HepG2 (cell line): Measurements from ENCODE around the gene DNM1. TPM values are rescaled to one million over a fixed set of nuclear protein-coding genes. Genes with fewer than 3 reads are reported as not detected.

Experiments used
- ATAC-seq: fragments of 200-7000 bp; cut with Tn5 transposase; 3 replicates; pipeline ENCODE4 v1.9.1; 2020; ENCODE audit warnings: mild to moderate bottlenecking, moderate library complexity
- BruUV-seq: library from RNA; stranded (reverse); fragments of 400-500 nt; replicated peaks from 2 replicates; lab custom pipeline; 2021; lab: Mats Ljungman, UMichigan
- CTCF ChIA-PET: fragments of 300-600 bp; formaldehyde crosslinking; extraction: SDS; loops from one replicate; lab custom pipeline; 2021; ENCODE audit warnings: low total read pairs, inconsistent platforms, low intra/inter-chr PET ratio; lab: Yijun Ruan, JAX
- POLR2A ChIA-PET: fragments of 350-600 bp; sonication (Branson Sonifier 250); formaldehyde crosslinking; loops from one replicate; lab custom pipeline; 2020; ENCODE audit warnings: antibody characterized with exemption, inconsistent platforms; lab: Yijun Ruan, JAX
- DNase-seq: peaks from one replicate; pipeline ENCODE4 v3.0.0-alpha.2; 2015; ENCODE audit warnings: low spot score
- FAIRE-seq: peaks from 3 replicates; lab custom pipeline; 2011; peaks lifted over from hg19 to GRCh38; lab: Jason Lieb, UNC
- H2AFZ ChIP-seq: one replicate; pipeline ENCODE4 v1.6.1; 2011; ENCODE audit warnings: low read length, inconsistent platforms
- H3K27ac ChIP-seq: fragments of 300-600 bp; 3 replicates; pipeline ENCODE4 v1.8.0; 2011; ENCODE audit warnings: mixed run types, mild to moderate bottlenecking, mixed read lengths, low read length, inconsistent platforms; ENCODE audit not compliant: insufficient read depth; ENCODE audit errors: extremely low read length
- H3K27me3 ChIP-seq, 2 experiments: fragments of 200-600 bp in 1 of 2; 2 replicates in 1 of 2; 3 replicates in 1 of 2; pipeline versions ENCODE4 v1.6.0 to v1.8.0; 2011; ENCODE audit warnings: low read length in 2 of 2, mild to moderate bottlenecking in 2 of 2, moderate library complexity in 2 of 2, inconsistent platforms in 1 of 2; ENCODE audit not compliant: insufficient read depth in 2 of 2, control insufficient read depth in 1 of 2
- H3K36me3 ChIP-seq, 2 experiments: fragments of 200-600 bp in 1 of 2; replicated peaks in 1 of 2; 2 replicates in 1 of 2; 3 replicates in 1 of 2; pipeline versions ENCODE4 v1.5.1 to v1.8.0; 2011; ENCODE audit warnings: low read length in 2 of 2, inconsistent platforms in 1 of 2; ENCODE audit not compliant: insufficient read depth in 2 of 2, control insufficient read depth in 1 of 2
- H3K4me1 ChIP-seq: 2 replicates; pipeline ENCODE4 v1.5.1; 2012; ENCODE audit warnings: low read length, inconsistent platforms; ENCODE audit not compliant: insufficient read depth
- H3K4me2 ChIP-seq: 2 replicates; pipeline ENCODE4 v1.6.0; 2011; ENCODE audit warnings: low read depth, low read length, inconsistent platforms
- H3K4me3 ChIP-seq, 3 experiments: fragments of 200-600 bp in 1 of 3; sonication (generic), shearing (Covaris generic) in 1 of 3; replicated peaks in 1 of 3; 2 replicates each; pipeline ENCODE4 v1.5.1; 2011 to 2016; ENCODE audit warnings: low read length in 3 of 3, inconsistent platforms in 2 of 3, low read depth in 2 of 3, mild to moderate bottlenecking in 2 of 3, control low read depth in 1 of 3, mixed read lengths in 1 of 3; ENCODE audit not compliant: insufficient read depth in 1 of 3
- H3K79me2 ChIP-seq: one replicate; pipeline ENCODE4 v1.6.1; 2011; ENCODE audit warnings: low read length, inconsistent platforms; ENCODE audit not compliant: insufficient read depth
- H3K9ac ChIP-seq: 2 replicates; pipeline ENCODE4 v1.6.0; 2011; ENCODE audit warnings: mild to moderate bottlenecking, low read depth, low read length, inconsistent platforms; ENCODE audit not compliant: insufficient read depth
- H3K9me3 ChIP-seq: 2 replicates; pipeline ENCODE4 v1.5.1; 2012; ENCODE audit warnings: mild to moderate bottlenecking, low read length
- H4K20me1 ChIP-seq: 2 replicates; pipeline ENCODE4 v1.6.0; 2011; ENCODE audit warnings: inconsistent platforms, mild to moderate bottlenecking, low read length, moderate library complexity; ENCODE audit not compliant: insufficient read depth
- ARNT ChIP-seq: fragments of 450-650 bp; IDR thresholded peaks from 2 replicates; pipeline ENCODE4 v1.6.1; 2017
- CHCHD3 ChIP-seq: sonication (generic); formaldehyde crosslinking; IDR thresholded peaks from 2 replicates; pipeline ENCODE4 v1.8.0; 2022; ENCODE audit warnings: mild to moderate bottlenecking, missing genetic modification reagents, moderate library complexity
- FIP1L1 ChIP-seq: fragments of 200-400 bp; formaldehyde crosslinking; IDR thresholded peaks from 2 replicates; pipeline ENCODE4 v1.6.1; 2018; ENCODE audit warnings: low read depth, mild to moderate bottlenecking, low read length, moderate library complexity, borderline replicate concordance; ENCODE audit not compliant: insufficient read depth
- GATA4 ChIP-seq: sonication (generic); IDR thresholded peaks from 2 replicates; pipeline ENCODE4 v1.6.1; 2016; ENCODE audit warnings: antibody characterized with exemption, low read depth, borderline replicate concordance
- GATAD1 ChIP-seq: IDR thresholded peaks from 2 replicates; pipeline ENCODE4 v1.6.1; 2016; ENCODE audit warnings: missing genetic modification reagents, missing compliant biosample characterization
- SCMH1 ChIP-seq: sonication (generic); formaldehyde crosslinking; IDR thresholded peaks from 2 replicates; pipeline ENCODE4 v1.9.0; 2021; ENCODE audit warnings: missing genetic modification reagents, mild to moderate bottlenecking, borderline replicate concordance
- ZNF7 ChIP-seq: IDR thresholded peaks from 2 replicates; pipeline ENCODE4 v1.6.1; 2016; ENCODE audit warnings: missing biosample characterization, missing genetic modification reagents
- ZNF841 ChIP-seq: sonication (generic); formaldehyde crosslinking; IDR thresholded peaks from 2 replicates; pipeline ENCODE4 v1.8.1; 2023; ENCODE audit warnings: missing genetic modification reagents, borderline replicate concordance
- WGBS: methylation state at CpG from one replicate; pipeline ENCODE4 v1.1.6; 2017; ENCODE audit warnings: low lambda C conversion rate; 5-methylcytosine and 5-hydroxymethylcytosine counted together
- in situ Hi-C: cut with HindIII; loops from 2 replicates; pipeline ENCODE4 v1.10.0; 2017; ENCODE audit warnings: low pct_unique_long_range_greater_than_20kb; ENCODE audit not compliant: extremely low pct_ligation_motif_present
- intact Hi-C: fragments of 100-400 bp; cut with micrococcal nuclease; formaldehyde crosslinking; loops from one replicate; pipeline ENCODE4 v1.10.0; 2022; ENCODE audit not compliant: unreplicated experiment
- polyA plus RNA-seq, 8 experiments: library from polyadenylated mRNA; depleted of rRNA in 3 of 8; stranded (reverse) in 7 of 8; unstranded in 1 of 8; fragments of >200 nt; fragmentation: Illumina TruSeq in 4 of 8; extraction: Trizol in 4 of 8; gene quantifications; 2 replicates each; pipeline versions ENCODE4 v1.2.1 to v1.2.3, GENCODE V29; 2011 to 2016; ENCODE audit warnings: low read depth in 4 of 8, missing spikeins in 1 of 8, mixed read lengths in 1 of 8; ENCODE audit not compliant: insufficient read depth in 1 of 8
- total RNA-seq, 5 experiments: library from RNA; depleted of rRNA; stranded (reverse); fragments of >200 nt; fragmentation: Illumina TruSeq; extraction: Trizol; gene quantifications; 2 replicates each; pipeline ENCODE4 v1.2.3, GENCODE V29; 2016; ENCODE audit warnings: low read depth in 1 of 5
- TF ChIP-seq, protein P1 (sequence below): sonication (generic); formaldehyde crosslinking; conservative IDR thresholded peaks from 2 replicates; pipeline ENCODE4 v1.4.0; 2020; ENCODE audit warnings: mild to moderate bottlenecking, missing genetic modification reagents, moderate library complexity

The DNM1 gene
- total and polyA plus RNA-seq, 2 of the 13 experiments (the other 11 are each of a cell fraction or from before 2014, with no cell fraction given): 0.13 to 0.58 TPM

- TF ChIP-seq ZNF841 (CRISPR knock-in tag): no peak
These were observed 5.2 kb downstream of the DNM1 start (continued) for GRCh38 chr9:128208386-128208785.

DNA sequence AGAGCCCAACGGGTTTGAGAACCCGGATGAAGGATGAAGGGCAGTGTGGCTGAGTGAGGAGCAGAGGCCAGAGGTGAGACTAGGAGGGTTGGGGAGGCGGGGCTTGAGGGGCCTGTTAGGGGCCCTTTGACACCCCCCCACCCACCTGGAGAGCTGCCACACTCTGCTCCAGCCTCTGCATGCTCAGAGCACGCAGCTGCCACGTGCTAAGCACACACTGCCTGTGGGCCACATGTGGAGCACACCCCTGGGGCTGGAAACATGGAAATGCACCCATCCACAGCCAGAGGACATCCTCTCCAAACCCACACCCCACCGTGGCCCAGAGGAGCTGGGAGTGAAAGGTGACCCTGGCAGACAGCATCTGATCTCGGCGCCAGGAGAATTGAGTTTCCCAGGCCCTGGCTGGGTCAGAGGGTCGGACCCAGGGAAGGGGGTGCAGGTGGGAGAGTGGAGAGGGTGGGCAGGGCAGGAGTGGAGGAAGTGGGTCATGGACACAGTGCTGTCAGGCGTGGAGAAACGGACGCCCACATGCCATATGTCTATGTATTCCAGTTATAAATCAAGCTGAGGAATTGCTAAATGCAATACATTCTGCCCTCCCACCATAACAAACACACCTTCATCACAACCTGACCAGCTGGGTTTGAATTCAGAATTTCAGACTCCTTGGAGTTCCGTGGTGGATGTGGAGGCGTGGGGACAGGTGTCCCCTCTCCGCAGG lies 5.9 kb downstream of the DNM1 start:
- no peak overlapping the region for H3K27ac ChIP-seq
- in situ Hi-C loops: no loop called here

More for the DNA sequence above, 5.9 kb downstream of the DNM1 start:
- POLR2A ChIA-PET: no interaction called here
- Histone ChIP-seq H3K36me3 (no peaks in the 10 kb centered on the region), H2AFZ (no peak overlapping the region), H3K27me3 (peaks cover 7 to 28% of the 10 kb centered on the region in 2 experiments; a peak in 4 of 5 replicates), H3K4me2 (no peak overlapping the region), H3K9ac (no peak overlapping the region), H3K9me3 (no peaks in the 10 kb centered on the region), H4K20me1 (no peaks in the 10 kb centered on the region), H3K4me3 (no peak overlapping the region), H3K79me2 (no peaks in the 10 kb centered on the region), H3K4me1 (peaks cover 51% of the 10 kb centered on the region)
- CTCF ChIA-PET: no interaction called here
- 38% methylated on average over 11 of the region's 15 CpGs for WGBS
- FAIRE-seq (no peak), DNase-seq (no peak), ATAC-seq (no peak)
- TF ChIP-seq, protein P1, sequence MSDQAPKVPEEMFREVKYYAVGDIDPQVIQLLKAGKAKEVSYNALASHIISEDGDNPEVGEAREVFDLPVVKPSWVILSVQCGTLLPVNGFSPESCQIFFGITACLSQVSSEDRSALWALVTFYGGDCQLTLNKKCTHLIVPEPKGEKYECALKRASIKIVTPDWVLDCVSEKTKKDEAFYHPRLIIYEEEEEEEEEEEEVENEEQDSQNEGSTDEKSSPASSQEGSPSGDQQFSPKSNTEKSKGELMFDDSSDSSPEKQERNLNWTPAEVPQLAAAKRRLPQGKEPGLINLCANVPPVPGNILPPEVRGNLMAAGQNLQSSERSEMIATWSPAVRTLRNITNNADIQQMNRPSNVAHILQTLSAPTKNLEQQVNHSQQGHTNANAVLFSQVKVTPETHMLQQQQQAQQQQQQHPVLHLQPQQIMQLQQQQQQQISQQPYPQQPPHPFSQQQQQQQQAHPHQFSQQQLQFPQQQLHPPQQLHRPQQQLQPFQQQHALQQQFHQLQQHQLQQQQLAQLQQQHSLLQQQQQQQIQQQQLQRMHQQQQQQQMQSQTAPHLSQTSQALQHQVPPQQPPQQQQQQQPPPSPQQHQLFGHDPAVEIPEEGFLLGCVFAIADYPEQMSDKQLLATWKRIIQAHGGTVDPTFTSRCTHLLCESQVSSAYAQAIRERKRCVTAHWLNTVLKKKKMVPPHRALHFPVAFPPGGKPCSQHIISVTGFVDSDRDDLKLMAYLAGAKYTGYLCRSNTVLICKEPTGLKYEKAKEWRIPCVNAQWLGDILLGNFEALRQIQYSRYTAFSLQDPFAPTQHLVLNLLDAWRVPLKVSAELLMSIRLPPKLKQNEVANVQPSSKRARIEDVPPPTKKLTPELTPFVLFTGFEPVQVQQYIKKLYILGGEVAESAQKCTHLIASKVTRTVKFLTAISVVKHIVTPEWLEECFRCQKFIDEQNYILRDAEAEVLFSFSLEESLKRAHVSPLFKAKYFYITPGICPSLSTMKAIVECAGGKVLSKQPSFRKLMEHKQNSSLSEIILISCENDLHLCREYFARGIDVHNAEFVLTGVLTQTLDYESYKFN (CRISPR knock-in tag): no peak
- TF ChIP-seq GATA4 (no peak), SCMH1 (CRISPR knock-in tag) (no peak), ZNF7 (CRISPR knock-in tag) (no peak), CHCHD3 (CRISPR knock-in tag) (no peak), GATAD1 (CRISPR knock-in tag) (no peak), ARNT (no peak), FIP1L1 (no peak)
- intact Hi-C loops: no loop called here
- no TSS peak for BruUV-seq
